Activated CD4-positive, CD25-positive, alpha-beta regulatory T cell treated with anti-CD3 and anti-CD28 coated beads, Interleukin-2, amount 50 U/mL, for 16 hours (primary cell): Measurements from ENCODE around the gene FCHSD2.
"Not testable (repeated sequence)": the region's sequence is repeated elsewhere in the genome, so short reads cannot be mapped to it uniquely, and the experiment has no call there.

Source experiments
- DNase-seq: peaks from one replicate; pipeline ENCODE4 v3.0.0-alpha.2; 2020; ENCODE audit warnings: low read depth, low spot score

FCHSD2 gene

DNA sequence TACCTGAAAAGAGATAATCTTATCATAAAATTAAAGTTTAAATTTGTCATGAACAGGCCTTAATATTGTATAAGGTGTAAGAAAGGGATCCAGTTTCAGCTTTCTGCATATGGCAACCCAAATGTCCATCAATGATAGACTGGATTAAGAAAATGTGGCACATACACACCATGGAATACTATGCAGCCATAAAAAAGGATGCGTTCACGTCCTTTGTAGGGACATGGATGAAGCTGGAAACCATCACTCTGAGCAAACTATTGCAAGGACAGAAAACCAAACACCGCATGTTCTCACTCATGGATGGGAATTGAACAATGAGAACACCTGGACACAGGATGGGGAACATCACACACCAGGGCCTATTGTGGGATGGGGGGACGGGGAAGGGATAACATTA, 18.2 kb downstream of the FCHSD2 start:
- DNase-seq, result not testable (repeated sequence)

GRCh38 chr11:73121692-73122091, 20.4 kb downstream of the FCHSD2 start:
- no peak for DNase-seq

GRCh38 chr11:73117071-73117470, 25.0 kb downstream of the FCHSD2 start:
- no peak for DNase-seq

GRCh38 chr11:73116636-73117035, 25.5 kb downstream of the FCHSD2 start:
- DNase-seq, result no peak

DNA sequence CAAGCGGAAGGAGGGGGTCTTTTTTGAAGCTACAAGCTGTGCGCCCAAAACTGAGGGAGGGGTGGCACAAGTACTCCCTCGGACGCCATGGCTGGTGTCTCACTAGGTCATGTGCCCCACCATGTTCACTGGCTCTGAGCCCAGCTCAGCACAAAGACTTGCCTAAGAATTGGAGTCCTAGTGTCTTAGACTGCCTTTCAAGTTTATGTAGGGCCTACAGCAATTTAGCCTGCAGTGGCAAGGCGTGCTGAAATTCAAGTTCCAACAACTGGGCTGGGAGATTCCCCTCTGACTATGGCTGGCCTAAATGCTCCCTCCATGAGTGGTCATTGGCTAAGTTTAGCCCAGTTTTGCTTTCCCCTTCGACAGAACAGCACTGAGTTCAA, 27.3 kb downstream of the FCHSD2 start:
- no peak for DNase-seq

- DNase-seq, result no peak
These were observed 27.8 kb downstream of the FCHSD2 start for GRCh38 chr11:73114110-73114834.

- DNase-seq, result no peak
These were observed 28.7 kb downstream of the FCHSD2 start for GRCh38 chr11:73113426-73113825.

GRCh38 chr11:73107597-73107996, 34.5 kb downstream of the FCHSD2 start:
- no peak for DNase-seq

DNA sequence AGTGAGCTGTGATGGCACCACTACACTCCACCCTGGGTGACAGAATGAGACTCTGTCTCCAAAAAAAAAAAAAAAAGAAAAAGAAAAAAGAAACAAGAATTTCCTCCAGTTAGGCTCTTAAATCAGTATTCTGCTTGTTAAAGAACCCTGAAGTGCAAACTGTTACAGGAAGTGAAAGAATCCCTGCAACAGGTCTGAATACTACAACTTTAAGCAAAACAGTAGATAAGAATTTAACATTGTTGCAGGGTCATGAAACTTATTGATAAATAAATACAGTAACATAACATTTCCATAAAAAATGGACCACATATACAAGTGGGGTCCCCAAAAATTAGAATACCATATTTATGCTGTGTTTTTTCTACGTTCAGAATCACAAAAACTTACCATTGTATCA, 35.8 kb downstream of the FCHSD2 start:
- no peak for DNase-seq

DNA sequence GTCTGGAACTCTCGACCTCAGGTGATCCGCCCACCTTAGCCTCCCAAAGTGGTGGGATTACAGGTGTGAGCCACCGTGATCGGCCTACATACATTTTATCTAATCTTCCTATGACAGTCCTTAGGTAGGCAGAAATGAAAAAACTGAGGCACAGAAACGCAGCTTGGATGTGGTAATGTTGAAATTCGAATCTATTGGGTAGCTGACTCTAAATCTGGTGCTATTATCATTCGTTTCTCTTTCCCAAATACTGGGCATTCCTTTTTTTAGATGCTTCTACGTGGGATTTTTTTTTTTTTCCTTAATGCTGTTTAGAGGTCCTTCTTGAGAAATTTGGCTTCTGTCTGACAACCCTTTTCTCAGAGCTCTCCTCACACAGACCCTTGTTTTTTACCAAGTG, 41.5 kb downstream of the FCHSD2 start:
- DNase-seq, result no peak

DNA sequence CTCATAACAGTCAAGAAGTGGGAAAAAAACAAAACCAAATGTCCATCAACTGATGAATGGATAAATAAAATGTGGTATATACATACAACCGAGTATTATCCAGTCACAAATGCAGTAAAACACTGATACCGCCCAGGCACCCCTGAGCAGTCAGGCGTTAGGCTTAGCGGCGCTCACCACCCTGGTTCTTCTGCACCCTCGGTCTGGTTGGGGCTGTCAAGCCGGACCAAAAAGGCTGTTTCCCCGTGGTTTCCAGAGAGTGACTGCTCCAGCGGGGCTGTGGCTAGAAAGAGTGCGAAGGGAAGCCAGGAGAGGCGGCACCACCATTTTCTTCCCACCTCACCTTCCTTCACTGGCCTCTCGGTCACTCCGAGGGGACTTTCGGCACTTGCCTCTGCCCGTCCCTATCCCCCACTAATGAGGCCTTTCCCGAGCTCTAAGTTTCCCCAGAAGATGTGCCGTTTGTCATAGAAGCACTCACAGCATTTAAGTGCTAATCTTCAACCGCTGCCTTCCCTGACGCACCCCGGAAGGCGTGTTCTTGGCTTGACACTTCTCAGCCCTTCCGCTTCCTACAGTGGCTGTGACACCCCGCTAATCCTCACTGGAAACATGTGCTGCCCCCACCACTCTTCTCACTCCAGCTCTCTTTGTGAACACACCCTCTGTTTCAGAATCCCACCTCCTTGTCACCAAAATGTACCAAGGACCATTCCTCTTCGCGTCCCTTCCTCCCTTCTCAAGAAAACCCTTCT, 42.4 kb downstream of the FCHSD2 start:
- no peak for DNase-seq

- no peak for DNase-seq
These were observed 46.5 kb downstream of the FCHSD2 start for GRCh38 chr11:73095613-73096012.

GRCh38 chr11:73091521-73092305, 50.4 kb downstream of the FCHSD2 start:
- no peak for DNase-seq

- no peak for DNase-seq
These were observed 54.4 kb downstream of the FCHSD2 start for GRCh38 chr11:73087730-73088129.

GRCh38 chr11:73085189-73085875, 56.8 kb downstream of the FCHSD2 start:
- DNase-seq, result no peak

DNA sequence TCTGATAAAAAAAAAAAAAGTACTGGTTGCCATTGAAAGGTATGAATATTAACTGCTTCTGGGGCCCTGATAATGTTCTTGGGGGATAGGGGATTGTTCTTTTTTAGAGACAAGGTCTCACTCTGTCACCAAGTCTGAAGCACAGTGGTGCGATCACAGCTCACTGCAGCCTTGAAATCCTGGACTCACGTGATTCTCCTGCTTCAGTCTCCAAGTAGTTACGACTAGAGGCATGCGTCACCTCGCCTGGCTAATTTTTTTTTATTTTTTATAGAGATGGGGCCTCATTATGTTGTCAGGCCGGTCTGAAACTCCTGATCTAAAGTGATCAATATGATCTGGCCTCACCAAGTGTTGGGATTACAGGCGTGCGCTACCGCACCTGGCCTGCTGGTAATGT, 63.5 kb downstream of the FCHSD2 start:
- DNase-seq, result no peak

- DNase-seq, result no peak
These were observed 64.7 kb downstream of the FCHSD2 start for GRCh38 chr11:73077454-73077853.

DNA sequence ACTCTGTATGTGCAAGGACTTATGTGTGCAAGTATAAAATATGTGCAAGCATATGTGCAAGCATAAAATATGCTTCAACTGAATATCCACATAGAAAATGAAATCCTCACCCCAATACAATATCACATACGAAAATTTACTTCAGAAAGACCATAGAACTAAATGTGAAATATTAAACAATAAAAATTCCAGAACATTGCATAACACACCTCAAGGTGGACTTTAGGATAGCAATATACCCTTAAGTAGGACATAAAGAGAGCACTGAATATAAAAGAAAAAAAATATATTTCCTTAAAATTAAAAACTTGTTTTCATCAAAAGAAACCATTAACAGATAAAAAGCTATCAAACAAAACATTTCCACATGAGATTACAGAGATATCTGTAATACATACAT, 67.8 kb downstream of the FCHSD2 start:
- DNase-seq, result no peak

- no peak for DNase-seq
These were observed 69.1 kb downstream of the FCHSD2 start for GRCh38 chr11:73072935-73073481.

GRCh38 chr11:73070653-73071052, 71.5 kb downstream of the FCHSD2 start:
- DNase-seq, result no peak

GRCh38 chr11:73061857-73062424, 80.2 kb downstream of the FCHSD2 start:
- not testable (repeated sequence) for DNase-seq
